Measurements from ENCODE around the gene MYO5A.
"Not testable (repeated sequence)": the region's sequence is repeated elsewhere in the genome, so short reads cannot be mapped to it uniquely, and the experiment has no call there.

MYO5A gene

DNA sequence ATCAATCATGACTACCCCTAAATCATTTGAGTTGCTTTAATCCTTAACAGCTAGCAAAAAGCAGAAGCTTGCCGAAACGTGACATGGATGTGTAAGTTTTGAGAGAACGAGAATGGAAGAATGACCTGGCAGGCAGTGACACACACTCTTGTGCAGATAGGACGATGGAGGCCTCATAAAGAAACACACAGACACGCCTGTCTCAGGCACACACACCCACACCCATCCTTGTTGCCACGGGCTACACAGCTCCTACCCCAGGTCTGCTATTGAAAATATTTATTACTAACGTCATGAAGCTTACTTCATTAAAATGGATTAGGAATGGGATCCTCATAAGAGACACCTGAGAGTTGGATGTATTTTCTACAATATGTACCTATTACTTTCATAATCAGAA, 241.6 kb downstream of the MYO5A start:
- Histone ChIP-seq H3K36me3 (replicated peaks; ENCODE audit: insufficient read depth, low read length) (no peaks in the 10 kb centered on the region), H2AFZ (ENCODE audit: low read length) (no peak overlapping the region), H3K9ac (ENCODE audit: low read length) (no peak overlapping the region), H3K4me2 (ENCODE audit: low read depth, low read length) (no peak overlapping the region), H3K4me1 (ENCODE audit: low read length) (peaks cover 24% of the 10 kb centered on the region), H3F3A (ENCODE audit: insufficient read depth, low read length) (0 out of 2 replicates have a peak, but pooled peaks cover 7% of the 10 kb centered on the region), H3K27ac (ENCODE audit: low read length) (no peak overlapping the region), H3K79me2 (ENCODE audit: low read length) (peaks cover 33% of the 10 kb centered on the region), H3K4me3 (ENCODE audit: low read length) (no peak overlapping the region), H4K20me1 (ENCODE audit: insufficient read depth, low read length) (no peaks in the 10 kb centered on the region), H3K9me2 (replicated peaks; ENCODE audit: insufficient read depth, low read length) (no peaks in the 10 kb centered on the region), H3K9me3 (replicated peaks; ENCODE audit: insufficient read depth, low read length) (no peaks in the 10 kb centered on the region), H3K27me3 (replicated peaks; ENCODE audit: insufficient read depth, low read length) (no peaks in the 10 kb centered on the region)
- DNase-seq: no peak
- TF ChIP-seq EZH2 (optimal IDR thresholded peaks at IDR 0.05; ENCODE audit: low read depth, low read length) (no peak), EZH2phosphoT487 (IDR thresholded peaks at IDR 0.05; ENCODE audit: low read length) (no peak)
- TF ChIP-seq, protein P1, sequence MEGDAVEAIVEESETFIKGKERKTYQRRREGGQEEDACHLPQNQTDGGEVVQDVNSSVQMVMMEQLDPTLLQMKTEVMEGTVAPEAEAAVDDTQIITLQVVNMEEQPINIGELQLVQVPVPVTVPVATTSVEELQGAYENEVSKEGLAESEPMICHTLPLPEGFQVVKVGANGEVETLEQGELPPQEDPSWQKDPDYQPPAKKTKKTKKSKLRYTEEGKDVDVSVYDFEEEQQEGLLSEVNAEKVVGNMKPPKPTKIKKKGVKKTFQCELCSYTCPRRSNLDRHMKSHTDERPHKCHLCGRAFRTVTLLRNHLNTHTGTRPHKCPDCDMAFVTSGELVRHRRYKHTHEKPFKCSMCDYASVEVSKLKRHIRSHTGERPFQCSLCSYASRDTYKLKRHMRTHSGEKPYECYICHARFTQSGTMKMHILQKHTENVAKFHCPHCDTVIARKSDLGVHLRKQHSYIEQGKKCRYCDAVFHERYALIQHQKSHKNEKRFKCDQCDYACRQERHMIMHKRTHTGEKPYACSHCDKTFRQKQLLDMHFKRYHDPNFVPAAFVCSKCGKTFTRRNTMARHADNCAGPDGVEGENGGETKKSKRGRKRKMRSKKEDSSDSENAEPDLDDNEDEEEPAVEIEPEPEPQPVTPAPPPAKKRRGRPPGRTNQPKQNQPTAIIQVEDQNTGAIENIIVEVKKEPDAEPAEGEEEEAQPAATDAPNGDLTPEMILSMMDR (IDR thresholded peaks at IDR 0.05; ENCODE audit: low read length): no peak

DNA sequence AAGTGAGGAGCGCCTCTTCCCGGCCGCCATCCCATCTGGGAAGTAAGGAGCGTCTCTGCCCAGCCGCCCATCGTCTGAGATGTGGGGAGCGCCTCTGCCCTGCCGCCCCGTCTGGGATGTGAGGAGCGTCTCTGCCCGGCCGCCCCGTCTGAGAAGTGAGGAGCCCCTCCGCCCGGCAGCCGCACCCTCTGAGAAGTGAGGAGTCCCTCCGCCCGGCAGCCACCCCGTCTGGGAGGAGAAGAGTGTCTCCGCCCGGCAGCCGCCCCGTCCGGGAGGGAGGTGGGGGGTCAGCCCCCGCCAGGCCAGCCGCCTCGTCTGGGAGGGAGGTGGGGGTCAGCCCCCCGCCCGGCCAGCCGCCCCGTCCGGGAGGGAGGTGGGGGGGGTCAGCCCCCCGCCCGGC, 242.7 kb downstream of the MYO5A start:
- H3K4me1 ChIP-seq (ENCODE audit: low read length): peaks cover 19% of the 10 kb centered on the region
- DNase-seq: not testable (repeated sequence)

DNA sequence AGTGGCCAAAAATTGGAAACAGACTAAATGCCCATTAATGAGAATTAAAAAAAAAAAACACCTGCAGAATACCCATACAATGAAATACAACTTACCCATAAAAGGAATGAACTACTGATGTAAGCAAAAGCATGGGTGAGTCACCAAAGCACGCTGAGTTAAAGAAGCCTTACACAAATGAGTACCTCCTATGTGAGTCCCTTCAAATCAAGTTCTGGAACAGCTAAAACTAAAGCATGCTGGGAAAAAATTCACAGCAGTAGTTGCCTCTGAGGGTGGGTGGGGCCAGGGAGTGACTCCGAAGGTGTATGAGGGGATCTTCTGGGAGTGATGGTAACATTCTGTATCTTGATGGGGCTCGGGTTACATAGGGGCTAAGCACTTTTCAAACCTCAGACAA, 244.5 kb downstream of the MYO5A start:
- no peak overlapping the region for H3K4me3 ChIP-seq (ENCODE audit: low read length)
- no peaks in the 10 kb centered on the region for H3K9me2 ChIP-seq (replicated peaks; ENCODE audit: insufficient read depth, low read length)
- no peaks in the 10 kb centered on the region for H3K27me3 ChIP-seq (replicated peaks; ENCODE audit: insufficient read depth, low read length)
- no peaks in the 10 kb centered on the region for H3K36me3 ChIP-seq (replicated peaks; ENCODE audit: insufficient read depth, low read length)
- no peak overlapping the region for H2AFZ ChIP-seq (ENCODE audit: low read length)
- no peak overlapping the region for H3K27ac ChIP-seq (ENCODE audit: low read length)
- H3K9ac ChIP-seq (ENCODE audit: low read length): no peak overlapping the region
- no peaks in the 10 kb centered on the region for H3F3A ChIP-seq (ENCODE audit: insufficient read depth, low read length)
- H4K20me1 ChIP-seq (ENCODE audit: insufficient read depth, low read length): no peaks in the 10 kb centered on the region
- H3K9me3 ChIP-seq (replicated peaks; ENCODE audit: insufficient read depth, low read length): no peaks in the 10 kb centered on the region
- peaks cover under 1% of the 10 kb centered on the region; the same call in 1 of the 2 replicates for H3K4me1 ChIP-seq (ENCODE audit: low read length)
- no peak overlapping the region for H3K4me2 ChIP-seq (ENCODE audit: low read depth, low read length)
- H3K79me2 ChIP-seq (ENCODE audit: low read length): peaks cover 21% of the 10 kb centered on the region
- no peak for DNase-seq
- TF ChIP-seq, protein P1 (IDR thresholded peaks at IDR 0.05; ENCODE audit: low read length): no peak
- TF ChIP-seq EZH2phosphoT487 (IDR thresholded peaks at IDR 0.05; ENCODE audit: low read length): no peak
- no peak for TF ChIP-seq EZH2 (optimal IDR thresholded peaks at IDR 0.05; ENCODE audit: low read depth, low read length)

More for the DNA sequence above, 242.7 kb downstream of the MYO5A start:
- H2AFZ ChIP-seq (ENCODE audit: low read length); H3K27ac ChIP-seq (ENCODE audit: low read length); H3K9ac ChIP-seq (ENCODE audit: low read length); H3K9me3 ChIP-seq (replicated peaks; ENCODE audit: insufficient read depth, low read length); H3K36me3 ChIP-seq (replicated peaks; ENCODE audit: insufficient read depth, low read length); H3K9me2 ChIP-seq (replicated peaks; ENCODE audit: insufficient read depth, low read length); H4K20me1 ChIP-seq (ENCODE audit: insufficient read depth, low read length); H3K4me3 ChIP-seq (ENCODE audit: low read length); H3F3A ChIP-seq (ENCODE audit: insufficient read depth, low read length); H3K4me2 ChIP-seq (ENCODE audit: low read depth, low read length); H3K27me3 ChIP-seq (replicated peaks; ENCODE audit: insufficient read depth, low read length): not testable (repeated sequence)
- peaks cover 31% of the 10 kb centered on the region for H3K79me2 ChIP-seq (ENCODE audit: low read length)

DNA sequence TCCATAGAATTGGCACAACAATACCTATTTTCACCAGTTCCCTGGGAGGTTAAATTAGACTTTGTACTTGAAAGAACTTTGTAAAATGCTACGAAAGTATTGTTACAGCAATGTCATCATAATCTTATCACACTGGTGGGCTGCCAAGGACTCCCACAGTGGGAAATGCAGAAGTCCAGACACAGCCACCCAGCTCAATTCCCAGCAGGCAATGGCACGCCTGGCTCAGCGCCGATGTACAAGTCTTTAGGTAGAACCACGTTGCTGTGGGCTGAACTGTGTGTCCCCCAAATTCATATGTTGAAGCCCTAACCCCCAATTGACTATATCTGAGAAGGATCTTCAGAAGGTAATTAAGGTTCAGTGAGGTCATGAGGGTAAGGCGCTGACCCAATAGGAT, 245.4 kb downstream of the MYO5A start:
- H3K27ac ChIP-seq (ENCODE audit: low read length): no peak overlapping the region
- H3K27me3 ChIP-seq (replicated peaks; ENCODE audit: insufficient read depth, low read length): no peaks in the 10 kb centered on the region
- H4K20me1 ChIP-seq (ENCODE audit: insufficient read depth, low read length): no peaks in the 10 kb centered on the region
- H3K4me1 ChIP-seq (ENCODE audit: low read length): no peaks in the 10 kb centered on the region
- no peaks in the 10 kb centered on the region for H3K9me2 ChIP-seq (replicated peaks; ENCODE audit: insufficient read depth, low read length)
- H2AFZ ChIP-seq (ENCODE audit: low read length): no peak overlapping the region
- H3K4me2 ChIP-seq (ENCODE audit: low read depth, low read length): no peak overlapping the region
- H3K9ac ChIP-seq (ENCODE audit: low read length): no peak overlapping the region
- no peak overlapping the region for H3K4me3 ChIP-seq (ENCODE audit: low read length)
- TF ChIP-seq EZH2 (optimal IDR thresholded peaks at IDR 0.05; ENCODE audit: low read depth, low read length): no peak
- TF ChIP-seq EZH2phosphoT487 (IDR thresholded peaks at IDR 0.05; ENCODE audit: low read length): no peak
- TF ChIP-seq, protein P1 (IDR thresholded peaks at IDR 0.05; ENCODE audit: low read length): no peak
- no peak for DNase-seq
- H3F3A ChIP-seq (ENCODE audit: insufficient read depth, low read length): no peaks in the 10 kb centered on the region
- peaks cover 12% of the 10 kb centered on the region for H3K79me2 ChIP-seq (ENCODE audit: low read length)
- no peaks in the 10 kb centered on the region for H3K36me3 ChIP-seq (replicated peaks; ENCODE audit: insufficient read depth, low read length)
- H3K9me3 ChIP-seq (replicated peaks; ENCODE audit: insufficient read depth, low read length): no peaks in the 10 kb centered on the region

Data from MM.1S (cell line).